HepG2 (cell line): ENCODE data around the gene ATP8A2. TPM values are rescaled to one million over a fixed set of nuclear protein-coding genes. Genes with fewer than 3 reads are reported as not detected.

Experiments used
- ATAC-seq: fragments of 200-7000 bp; cut with Tn5 transposase; 3 replicates; pipeline ENCODE4 v1.9.1; 2020; ENCODE audit warnings: mild to moderate bottlenecking, moderate library complexity
- BruUV-seq: library from RNA; stranded (reverse); fragments of 400-500 nt; replicated peaks from 2 replicates; lab custom pipeline; 2021; lab: Mats Ljungman, UMichigan
- CTCF ChIA-PET: fragments of 300-600 bp; formaldehyde crosslinking; extraction: SDS; loops from one replicate; lab custom pipeline; 2021; ENCODE audit warnings: low total read pairs, inconsistent platforms, low intra/inter-chr PET ratio; lab: Yijun Ruan, JAX
- POLR2A ChIA-PET: fragments of 350-600 bp; sonication (Branson Sonifier 250); formaldehyde crosslinking; loops from one replicate; lab custom pipeline; 2020; ENCODE audit warnings: antibody characterized with exemption, inconsistent platforms; lab: Yijun Ruan, JAX
- DNase-seq: peaks from one replicate; pipeline ENCODE4 v3.0.0-alpha.2; 2015; ENCODE audit warnings: low spot score
- FAIRE-seq: peaks from 3 replicates; lab custom pipeline; 2011; peaks lifted over from hg19 to GRCh38; lab: Jason Lieb, UNC
- H2AFZ ChIP-seq: one replicate; pipeline ENCODE4 v1.6.1; 2011; ENCODE audit warnings: low read length, inconsistent platforms
- H3K27ac ChIP-seq: fragments of 300-600 bp; 3 replicates; pipeline ENCODE4 v1.8.0; 2011; ENCODE audit warnings: mixed run types, mild to moderate bottlenecking, mixed read lengths, low read length, inconsistent platforms; ENCODE audit not compliant: insufficient read depth; ENCODE audit errors: extremely low read length
- H3K27me3 ChIP-seq, 2 experiments: fragments of 200-600 bp in 1 of 2; 2 replicates in 1 of 2; 3 replicates in 1 of 2; pipeline versions ENCODE4 v1.6.0 to v1.8.0; 2011; ENCODE audit warnings: low read length in 2 of 2, mild to moderate bottlenecking in 2 of 2, moderate library complexity in 2 of 2, inconsistent platforms in 1 of 2; ENCODE audit not compliant: insufficient read depth in 2 of 2, control insufficient read depth in 1 of 2
- H3K36me3 ChIP-seq, 2 experiments: fragments of 200-600 bp in 1 of 2; replicated peaks in 1 of 2; 2 replicates in 1 of 2; 3 replicates in 1 of 2; pipeline versions ENCODE4 v1.5.1 to v1.8.0; 2011; ENCODE audit warnings: low read length in 2 of 2, inconsistent platforms in 1 of 2; ENCODE audit not compliant: insufficient read depth in 2 of 2, control insufficient read depth in 1 of 2
- H3K4me1 ChIP-seq: 2 replicates; pipeline ENCODE4 v1.5.1; 2012; ENCODE audit warnings: low read length, inconsistent platforms; ENCODE audit not compliant: insufficient read depth
- H3K4me2 ChIP-seq: 2 replicates; pipeline ENCODE4 v1.6.0; 2011; ENCODE audit warnings: low read depth, low read length, inconsistent platforms
- H3K4me3 ChIP-seq, 3 experiments: fragments of 200-600 bp in 1 of 3; sonication (generic), shearing (Covaris generic) in 1 of 3; replicated peaks in 1 of 3; 2 replicates each; pipeline ENCODE4 v1.5.1; 2011 to 2016; ENCODE audit warnings: low read length in 3 of 3, inconsistent platforms in 2 of 3, low read depth in 2 of 3, mild to moderate bottlenecking in 2 of 3, control low read depth in 1 of 3, mixed read lengths in 1 of 3; ENCODE audit not compliant: insufficient read depth in 1 of 3
- H3K79me2 ChIP-seq: one replicate; pipeline ENCODE4 v1.6.1; 2011; ENCODE audit warnings: low read length, inconsistent platforms; ENCODE audit not compliant: insufficient read depth
- H3K9ac ChIP-seq: 2 replicates; pipeline ENCODE4 v1.6.0; 2011; ENCODE audit warnings: mild to moderate bottlenecking, low read depth, low read length, inconsistent platforms; ENCODE audit not compliant: insufficient read depth
- H3K9me3 ChIP-seq: 2 replicates; pipeline ENCODE4 v1.5.1; 2012; ENCODE audit warnings: mild to moderate bottlenecking, low read length
- H4K20me1 ChIP-seq: 2 replicates; pipeline ENCODE4 v1.6.0; 2011; ENCODE audit warnings: inconsistent platforms, mild to moderate bottlenecking, low read length, moderate library complexity; ENCODE audit not compliant: insufficient read depth
- ATRX ChIP-seq: sonication (generic); formaldehyde crosslinking; IDR thresholded peaks from 2 replicates; pipeline ENCODE4 v1.4.0; 2020; ENCODE audit warnings: missing genetic modification reagents, borderline replicate concordance
- CHCHD3 ChIP-seq: sonication (generic); formaldehyde crosslinking; IDR thresholded peaks from 2 replicates; pipeline ENCODE4 v1.8.0; 2022; ENCODE audit warnings: mild to moderate bottlenecking, missing genetic modification reagents, moderate library complexity
- HHEX ChIP-seq: IDR thresholded peaks from 2 replicates; pipeline ENCODE4 v1.6.1; 2016; ENCODE audit warnings: control low read depth
- HOXA3 ChIP-seq: sonication (generic); formaldehyde crosslinking; IDR thresholded peaks from 2 replicates; pipeline ENCODE4 v1.5.0; 2020; ENCODE audit warnings: missing genetic modification reagents
- MED13 ChIP-seq: sonication (generic); formaldehyde crosslinking; IDR thresholded peaks from 2 replicates; pipeline ENCODE4 v1.5.0; 2020; ENCODE audit warnings: missing genetic modification reagents
- NAIF1 ChIP-seq: sonication (generic); formaldehyde crosslinking; IDR thresholded peaks from 2 replicates; pipeline ENCODE4 v1.5.0; 2020; ENCODE audit warnings: mild to moderate bottlenecking, missing genetic modification reagents, borderline replicate concordance
- NCOA2 ChIP-seq: sonication (generic); formaldehyde crosslinking; IDR thresholded peaks from 2 replicates; pipeline ENCODE4 v1.8.0; 2022; ENCODE audit warnings: inconsistent platforms
- RCOR2 ChIP-seq: IDR thresholded peaks from 2 replicates; pipeline ENCODE4 v1.6.1; 2016; ENCODE audit warnings: missing biosample characterization, missing genetic modification reagents
- SIN3B ChIP-seq: fragments of 150-350 bp; IDR thresholded peaks from 2 replicates; pipeline ENCODE4 v1.6.1; 2014; ENCODE audit warnings: low read length
- SP1 ChIP-seq, 2 experiments: fragments of 450-650 bp in 1 of 2; sonication (generic) in 1 of 2; formaldehyde crosslinking in 1 of 2; IDR thresholded peaks; 2 replicates each; pipeline versions ENCODE4 v1.4.0 to v1.6.1; 2016 to 2020; ENCODE audit warnings: missing genetic modification reagents in 1 of 2
- ZBTB26 ChIP-seq: IDR thresholded peaks from 2 replicates; pipeline ENCODE4 v1.6.1; 2016; ENCODE audit warnings: missing compliant biosample characterization, missing genetic modification reagents, borderline replicate concordance
- ZNF577 ChIP-seq: sonication (generic); formaldehyde crosslinking; IDR thresholded peaks from 2 replicates; pipeline ENCODE4 v1.4.0; 2020; ENCODE audit warnings: mild to moderate bottlenecking, low read depth, missing genetic modification reagents, borderline replicate concordance
- WGBS: methylation state at CpG from one replicate; pipeline ENCODE4 v1.1.6; 2017; ENCODE audit warnings: low lambda C conversion rate; 5-methylcytosine and 5-hydroxymethylcytosine counted together
- in situ Hi-C: cut with HindIII; loops from 2 replicates; pipeline ENCODE4 v1.10.0; 2017; ENCODE audit warnings: low pct_unique_long_range_greater_than_20kb; ENCODE audit not compliant: extremely low pct_ligation_motif_present
- intact Hi-C: fragments of 100-400 bp; cut with micrococcal nuclease; formaldehyde crosslinking; loops from one replicate; pipeline ENCODE4 v1.10.0; 2022; ENCODE audit not compliant: unreplicated experiment
- polyA plus RNA-seq, 8 experiments: library from polyadenylated mRNA; depleted of rRNA in 3 of 8; stranded (reverse) in 7 of 8; unstranded in 1 of 8; fragments of >200 nt; fragmentation: Illumina TruSeq in 4 of 8; extraction: Trizol in 4 of 8; gene quantifications; 2 replicates each; pipeline versions ENCODE4 v1.2.1 to v1.2.3, GENCODE V29; 2011 to 2016; ENCODE audit warnings: low read depth in 4 of 8, missing spikeins in 1 of 8, mixed read lengths in 1 of 8; ENCODE audit not compliant: insufficient read depth in 1 of 8
- total RNA-seq, 5 experiments: library from RNA; depleted of rRNA; stranded (reverse); fragments of >200 nt; fragmentation: Illumina TruSeq; extraction: Trizol; gene quantifications; 2 replicates each; pipeline ENCODE4 v1.2.3, GENCODE V29; 2016; ENCODE audit warnings: low read depth in 1 of 5
- TF ChIP-seq, protein P1 (sequence below): sonication (generic); formaldehyde crosslinking; IDR thresholded peaks from 2 replicates; pipeline ENCODE4 v1.8.0; 2022; ENCODE audit warnings: mild to moderate bottlenecking, missing genetic modification reagents, moderate library complexity
- TF ChIP-seq, protein P2 (sequence below): sonication (generic); formaldehyde crosslinking; IDR thresholded peaks from 2 replicates; pipeline ENCODE4 v1.9.0; 2022; ENCODE audit warnings: low read depth, missing genetic modification reagents
- TF ChIP-seq, protein P3 (sequence below): sonication (generic); formaldehyde crosslinking; conservative IDR thresholded peaks from 2 replicates; pipeline ENCODE4 v1.8.0; 2022; ENCODE audit warnings: mild to moderate bottlenecking, moderate library complexity, missing genetic modification reagents

The ATP8A2 gene
- total and polyA plus RNA-seq, 2 of the 13 experiments (the other 11 are each of a cell fraction or from before 2014, with no cell fraction given) = 0.09 TPM; not detected in 1

DNA sequence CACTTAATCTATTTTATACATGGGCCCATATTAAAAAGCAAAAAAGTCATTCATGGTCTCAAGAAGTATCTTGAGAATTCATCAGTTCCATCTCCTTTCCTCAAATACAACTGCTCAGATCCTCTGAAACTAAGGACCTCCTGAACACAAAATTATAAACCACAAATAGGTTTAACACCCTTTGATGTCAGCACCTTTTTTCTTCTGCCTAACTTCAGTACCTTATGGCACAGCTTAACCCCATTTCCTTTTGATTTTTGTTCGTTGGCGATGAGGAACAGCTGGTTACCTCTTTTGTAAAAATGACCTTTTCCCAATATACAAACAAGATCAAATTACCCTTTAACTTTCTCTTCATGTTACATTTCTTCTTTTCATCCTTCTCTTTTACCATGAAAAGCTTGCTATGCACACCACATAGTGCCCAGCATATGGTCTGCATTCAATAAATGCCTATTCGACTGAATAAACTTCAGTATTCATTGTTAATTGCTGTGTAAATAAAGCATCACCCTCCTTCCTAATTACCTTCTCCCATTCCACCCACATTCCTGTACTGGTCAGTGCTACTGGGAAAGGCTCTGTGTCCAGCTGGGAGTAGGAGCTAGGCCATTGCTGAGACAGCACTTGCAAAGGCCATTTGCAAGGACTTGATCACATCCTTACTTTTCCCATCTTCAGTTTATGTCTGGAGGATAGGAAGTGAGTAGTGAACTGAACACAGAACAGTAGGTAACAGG, 362.1 kb downstream of the ATP8A2 start:
- BruUV-seq = no TSS peak
- CTCF ChIA-PET = no interaction called here

More for the DNA sequence above, 362.1 kb downstream of the ATP8A2 start:
- ATAC-seq (no peak), DNase-seq (no peak), FAIRE-seq (no peak)
- WGBS = 31% methylated on average over 3 of the region's 3 CpGs
- Histone ChIP-seq H2AFZ (no peak overlapping the region), H3K4me1 (no peaks in the 10 kb centered on the region), H3K9me3 (no peaks in the 10 kb centered on the region), H3K27me3 (no peaks in the 10 kb centered on the region), H3K36me3 (no peaks in the 10 kb centered on the region), H3K27ac (no peak overlapping the region), H4K20me1 (no peaks in the 10 kb centered on the region), H3K79me2 (no peaks in the 10 kb centered on the region), H3K4me3 (no peak overlapping the region), H3K9ac (no peak overlapping the region), H3K4me2 (no peak overlapping the region)
- in situ Hi-C loops (no loop called here), intact Hi-C loops (no loop called here)
- POLR2A ChIA-PET = no interaction called here
- TF ChIP-seq ZBTB26 (CRISPR knock-in tag) (no peak), SIN3B (no peak), HOXA3 (no peak), RCOR2 (no peak), NCOA2 (CRISPR knock-in tag) (no peak), MED13 (CRISPR knock-in tag) (no peak), HHEX (CRISPR knock-in tag) (no peak), NAIF1 (CRISPR knock-in tag) (no peak), ATRX (CRISPR knock-in tag) (no peak), SP1 (IDR thresholded peaks at IDR 0.05) (no peak), SP1 (CRISPR knock-in tag; IDR thresholded peaks at IDR 0.05) (no peak), CHCHD3 (CRISPR knock-in tag) (no peak), ZNF577 (CRISPR knock-in tag) (no peak)
- TF ChIP-seq, protein P1, sequence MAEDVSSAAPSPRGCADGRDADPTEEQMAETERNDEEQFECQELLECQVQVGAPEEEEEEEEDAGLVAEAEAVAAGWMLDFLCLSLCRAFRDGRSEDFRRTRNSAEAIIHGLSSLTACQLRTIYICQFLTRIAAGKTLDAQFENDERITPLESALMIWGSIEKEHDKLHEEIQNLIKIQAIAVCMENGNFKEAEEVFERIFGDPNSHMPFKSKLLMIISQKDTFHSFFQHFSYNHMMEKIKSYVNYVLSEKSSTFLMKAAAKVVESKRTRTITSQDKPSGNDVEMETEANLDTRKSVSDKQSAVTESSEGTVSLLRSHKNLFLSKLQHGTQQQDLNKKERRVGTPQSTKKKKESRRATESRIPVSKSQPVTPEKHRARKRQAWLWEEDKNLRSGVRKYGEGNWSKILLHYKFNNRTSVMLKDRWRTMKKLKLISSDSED (CRISPR knock-in tag) = no peak
- TF ChIP-seq, protein P2, sequence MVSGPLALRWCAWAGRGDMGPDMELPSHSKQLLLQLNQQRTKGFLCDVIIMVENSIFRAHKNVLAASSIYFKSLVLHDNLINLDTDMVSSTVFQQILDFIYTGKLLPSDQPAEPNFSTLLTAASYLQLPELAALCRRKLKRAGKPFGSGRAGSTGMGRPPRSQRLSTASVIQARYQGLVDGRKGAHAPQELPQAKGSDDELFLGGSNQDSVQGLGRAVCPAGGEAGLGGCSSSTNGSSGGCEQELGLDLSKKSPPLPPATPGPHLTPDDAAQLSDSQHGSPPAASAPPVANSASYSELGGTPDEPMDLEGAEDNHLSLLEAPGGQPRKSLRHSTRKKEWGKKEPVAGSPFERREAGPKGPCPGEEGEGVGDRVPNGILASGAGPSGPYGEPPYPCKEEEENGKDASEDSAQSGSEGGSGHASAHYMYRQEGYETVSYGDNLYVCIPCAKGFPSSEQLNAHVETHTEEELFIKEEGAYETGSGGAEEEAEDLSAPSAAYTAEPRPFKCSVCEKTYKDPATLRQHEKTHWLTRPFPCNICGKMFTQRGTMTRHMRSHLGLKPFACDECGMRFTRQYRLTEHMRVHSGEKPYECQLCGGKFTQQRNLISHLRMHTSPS (CRISPR knock-in tag) = no peak
- TF ChIP-seq, protein P3, sequence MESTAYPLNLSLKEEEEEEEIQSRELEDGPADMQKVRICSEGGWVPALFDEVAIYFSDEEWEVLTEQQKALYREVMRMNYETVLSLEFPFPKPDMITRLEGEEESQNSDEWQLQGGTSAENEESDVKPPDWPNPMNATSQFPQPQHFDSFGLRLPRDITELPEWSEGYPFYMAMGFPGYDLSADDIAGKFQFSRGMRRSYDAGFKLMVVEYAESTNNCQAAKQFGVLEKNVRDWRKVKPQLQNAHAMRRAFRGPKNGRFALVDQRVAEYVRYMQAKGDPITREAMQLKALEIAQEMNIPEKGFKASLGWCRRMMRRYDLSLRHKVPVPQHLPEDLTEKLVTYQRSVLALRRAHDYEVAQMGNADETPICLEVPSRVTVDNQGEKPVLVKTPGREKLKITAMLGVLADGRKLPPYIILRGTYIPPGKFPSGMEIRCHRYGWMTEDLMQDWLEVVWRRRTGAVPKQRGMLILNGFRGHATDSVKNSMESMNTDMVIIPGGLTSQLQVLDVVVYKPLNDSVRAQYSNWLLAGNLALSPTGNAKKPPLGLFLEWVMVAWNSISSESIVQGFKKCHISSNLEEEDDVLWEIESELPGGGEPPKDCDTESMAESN (CRISPR knock-in tag) = no peak
- TF ChIP-seq, all 625 proteins: peak for 0
